IMR-90 (cell line): ENCODE results near the gene AK2. TPM values are rescaled to one million over a fixed set of nuclear protein-coding genes. Genes with fewer than 3 reads are reported as not detected.

ENCODE experiments used
- ATAC-seq: fragments of 200-7000 bp; cut with Tn5 transposase; 2 replicates; pipeline ENCODE4 v1.9.1; 2020; ENCODE audit warnings: low read depth, mild to moderate bottlenecking, moderate library complexity
- BruUV-seq: library from RNA; stranded (reverse); fragments of 400-500 nt; replicated peaks from 2 replicates; lab custom pipeline; 2021; lab: Mats Ljungman, UMichigan
- CTCF ChIA-PET: fragments of 300-600 bp; formaldehyde crosslinking; extraction: SDS; loops from one replicate; lab custom pipeline; 2021; ENCODE audit warnings: antibody characterized with exemption; lab: Yijun Ruan, JAX
- POLR2A ChIA-PET: fragments of 300-600 bp; sonication (Branson Sonifier 250); formaldehyde crosslinking; loops from one replicate; lab custom pipeline; 2022; ENCODE audit warnings: antibody characterized with exemption; ENCODE audit not compliant: unreplicated experiment; lab: Charles Lee
- DNase-seq: peaks from one replicate; pipeline ENCODE4 v3.0.0; 2013
- H2AFZ ChIP-seq: replicated peaks from 2 replicates; pipeline ENCODE3; 2013; ENCODE audit warnings: low read length, mild to moderate bottlenecking; ENCODE audit not compliant: poor library complexity
- H2AK5ac ChIP-seq: 2 replicates; pipeline ENCODE4 v1.6.1; 2013; ENCODE audit warnings: low read depth, low read length, inconsistent platforms
- H2AK9ac ChIP-seq: replicated peaks from 2 replicates; pipeline ENCODE3; 2013; ENCODE audit warnings: mild to moderate bottlenecking, low read depth, low read length, moderate library complexity; ENCODE audit not compliant: poor library complexity
- H2BK120ac ChIP-seq: 2 replicates; pipeline ENCODE4 v1.6.1; 2013; ENCODE audit warnings: low read depth, low read length, inconsistent platforms
- H2BK15ac ChIP-seq: 3 replicates; pipeline ENCODE4 v1.6.1; 2013; ENCODE audit warnings: low read depth, low read length, inconsistent platforms
- H2BK20ac ChIP-seq: 2 replicates; pipeline ENCODE4 v1.6.1; 2013; ENCODE audit warnings: low read depth, mild to moderate bottlenecking, inconsistent platforms, low read length, moderate library complexity
- H2BK5ac ChIP-seq: 2 replicates; pipeline ENCODE4 v1.6.1; 2013; ENCODE audit warnings: mild to moderate bottlenecking, low read depth, low read length, inconsistent platforms; ENCODE audit not compliant: poor library complexity, severe bottlenecking
- H3K14ac ChIP-seq: replicated peaks from 2 replicates; pipeline ENCODE4 v1.6.1; 2013; ENCODE audit warnings: low read depth, low read length, inconsistent platforms
- H3K18ac ChIP-seq: 2 replicates; pipeline ENCODE4 v1.6.1; 2013; ENCODE audit warnings: low read depth, low read length, control low read depth
- H3K23ac ChIP-seq: 2 replicates; pipeline ENCODE4 v1.6.1; 2013; ENCODE audit warnings: low read depth, low read length, inconsistent platforms
- H3K27ac ChIP-seq: 2 replicates; pipeline ENCODE4 v1.5.1; 2013; ENCODE audit warnings: mild to moderate bottlenecking, control low read depth, low read length; ENCODE audit not compliant: insufficient read depth
- H3K27me3 ChIP-seq: 2 replicates; pipeline ENCODE4 v1.6.1; 2013; ENCODE audit warnings: low read length; ENCODE audit not compliant: control insufficient read depth, insufficient read depth
- H3K36me3 ChIP-seq: 2 replicates; pipeline ENCODE4 v1.6.1; 2013; ENCODE audit warnings: low read length, mixed read lengths; ENCODE audit not compliant: control insufficient read depth, insufficient read depth
- H3K4ac ChIP-seq: 2 replicates; pipeline ENCODE4 v1.6.1; 2013; ENCODE audit warnings: low read depth, low read length, inconsistent platforms
- H3K4me1 ChIP-seq: 2 replicates; pipeline ENCODE4 v1.6.1; 2013; ENCODE audit warnings: low read length, mixed read lengths; ENCODE audit not compliant: control insufficient read depth, insufficient read depth
- H3K4me2 ChIP-seq: 2 replicates; pipeline ENCODE4 v1.6.1; 2013; ENCODE audit warnings: low read depth, mild to moderate bottlenecking, control low read depth, low read length, moderate library complexity
- H3K4me3 ChIP-seq: 2 replicates; pipeline ENCODE4 v1.5.1; 2013; ENCODE audit warnings: low read depth, mild to moderate bottlenecking, control low read depth, low read length, moderate library complexity; ENCODE audit not compliant: insufficient read depth
- H3K56ac ChIP-seq: 2 replicates; pipeline ENCODE4 v1.6.1; 2013; ENCODE audit warnings: low read length, inconsistent platforms; ENCODE audit not compliant: insufficient read depth; ENCODE audit errors: extremely low read depth
- H3K79me1 ChIP-seq, 2 experiments: 2 replicates each; pipeline ENCODE4 v1.6.1; 2013; ENCODE audit warnings: low read length in 2 of 2, inconsistent platforms in 1 of 2, low read depth in 1 of 2
- H3K9ac ChIP-seq: 2 replicates; pipeline ENCODE4 v1.6.1; 2013; ENCODE audit warnings: low read depth, low read length, control low read depth
- H3K9me1 ChIP-seq: 2 replicates; pipeline ENCODE4 v1.6.1; 2013; ENCODE audit warnings: low read length, inconsistent platforms; ENCODE audit not compliant: insufficient read depth
- H3K9me3 ChIP-seq: 2 replicates; pipeline ENCODE4 v1.6.1; 2013; ENCODE audit warnings: low read length; ENCODE audit not compliant: control insufficient read depth, insufficient read depth
- H4K20me1 ChIP-seq: 2 replicates; pipeline ENCODE4 v1.6.1; 2013; ENCODE audit warnings: low read length, inconsistent platforms; ENCODE audit not compliant: insufficient read depth
- H4K5ac ChIP-seq: 2 replicates; pipeline ENCODE4 v1.6.1; 2013; ENCODE audit warnings: mild to moderate bottlenecking, low read depth, low read length, control low read depth
- H4K8ac ChIP-seq, 2 experiments: 2 replicates each; pipeline ENCODE4 v1.6.1; 2013; ENCODE audit warnings: low read depth in 2 of 2, low read length in 2 of 2, control low read depth in 1 of 2, inconsistent platforms in 1 of 2
- H4K91ac ChIP-seq: 2 replicates; pipeline ENCODE4 v1.6.1; 2013; ENCODE audit warnings: low read depth, low read length, inconsistent platforms; ENCODE audit not compliant: insufficient read depth
- BHLHE40 ChIP-seq: fragments of 150-350 bp; IDR thresholded peaks from 2 replicates; pipeline ENCODE4 v1.6.1; 2016; ENCODE audit warnings: mild to moderate bottlenecking, low read depth, low read length
- CEBPB ChIP-seq: IDR thresholded peaks from 2 replicates; pipeline ENCODE4 v1.6.1; 2012; ENCODE audit warnings: low read depth, low read length, improper control_type of control experiment
- CHD1 ChIP-seq: IDR thresholded peaks from 2 replicates; pipeline ENCODE4 v1.6.1; 2012; ENCODE audit warnings: low read depth, low read length, improper control_type of control experiment
- ELK1 ChIP-seq: fragments of 150-350 bp; IDR thresholded peaks from 2 replicates; pipeline ENCODE4 v1.6.1; 2016; ENCODE audit warnings: low read depth, mild to moderate bottlenecking, low read length, moderate library complexity, borderline replicate concordance
- FOS ChIP-seq: fragments of 150-350 bp; IDR thresholded peaks from 2 replicates; pipeline ENCODE4 v1.6.1; 2016; ENCODE audit warnings: low read depth, low read length
- MAFK ChIP-seq: IDR thresholded peaks from 2 replicates; pipeline ENCODE4 v1.6.1; 2012; ENCODE audit warnings: low read depth, low read length, improper control_type of control experiment
- MAZ ChIP-seq: IDR thresholded peaks from 2 replicates; pipeline ENCODE4 v1.6.1; 2012; ENCODE audit warnings: low read depth, mild to moderate bottlenecking, low read length, improper control_type of control experiment, moderate library complexity, borderline replicate concordance
- MXI1 ChIP-seq: IDR thresholded peaks from 2 replicates; pipeline ENCODE4 v1.6.1; 2012; ENCODE audit warnings: low read depth, mild to moderate bottlenecking, low read length, moderate library complexity, borderline replicate concordance
- NFE2L2 ChIP-seq: fragments of 150-350 bp; IDR thresholded peaks from 2 replicates; pipeline ENCODE4 v1.6.1; 2016; ENCODE audit warnings: low read depth, mild to moderate bottlenecking, low read length
- POLR2A ChIP-seq: IDR thresholded peaks from 2 replicates; pipeline ENCODE4 v1.6.1; 2012; ENCODE audit warnings: mild to moderate bottlenecking, low read depth, low read length
- RAD21 ChIP-seq: IDR thresholded peaks from 2 replicates; pipeline ENCODE4 v1.6.1; 2012; ENCODE audit warnings: low read length, improper control_type of control experiment
- RCOR1 ChIP-seq: IDR thresholded peaks from 2 replicates; pipeline ENCODE4 v1.6.1; 2012; ENCODE audit warnings: mild to moderate bottlenecking, low read length, improper control_type of control experiment; ENCODE audit not compliant: insufficient replicate concordance
- RFX5 ChIP-seq: IDR thresholded peaks from 2 replicates; pipeline ENCODE4 v1.8.0; 2012; ENCODE audit warnings: low read depth, mild to moderate bottlenecking, low read length, moderate library complexity
- USF2 ChIP-seq: fragments of 150-350 bp; IDR thresholded peaks from 2 replicates; pipeline ENCODE4 v1.6.1; 2017; ENCODE audit warnings: mild to moderate bottlenecking, antibody characterized with exemption, low read length, low read depth
- WGBS, 2 experiments: methylation state at CpG; one replicate each; pipeline versions ENCODE4 v1.1.5 to v1.1.7; 2013; ENCODE audit warnings: missing lambda C conversion rate in 2 of 2; ENCODE audit not compliant: insufficient read length in 1 of 2; ENCODE audit errors: extremely low coverage in 2 of 2; 5-methylcytosine and 5-hydroxymethylcytosine counted together
- dilution Hi-C: fragments of 300-500 bp; cut with HindIII; formaldehyde crosslinking; loops from one replicate; pipeline ENCODE4 v1.14.3; 2018; ENCODE audit warnings: low sequenced_read_pairs; ENCODE audit not compliant: unreplicated experiment
- in situ Hi-C: fragments of 300-500 bp; cut with MboI; formaldehyde crosslinking; loops from 3 replicates; pipeline ENCODE4 v1.14.3; 2019; ENCODE audit warnings: low sequenced_read_pairs, inconsistent platforms, mixed read lengths
- intact Hi-C: fragments of 100-400 bp; cut with micrococcal nuclease; formaldehyde crosslinking; loops from 2 replicates; pipeline ENCODE4 v1.10.0; 2022
- polyA plus RNA-seq, 3 experiments: library from polyadenylated mRNA; depleted of rRNA; stranded (reverse); fragments of >200 nt; gene quantifications; 2 replicates each; pipeline ENCODE4 v1.2.3, GENCODE V29; 2012; ENCODE audit warnings: low replicate concordance in 1 of 3
- total RNA-seq: library from RNA; depleted of rRNA; stranded (reverse); fragments of >200 nt; gene quantifications from 2 replicates; pipeline ENCODE4 v1.2.3, GENCODE V29; 2012

AK2 gene
- total and polyA plus RNA-seq, 2 of the 4 experiments (the other 2 are of a cell fraction): 118 to 203 TPM

GRCh38 chr1:33065301-33065700 lies 28.6 kb upstream of the AK2 start:
- H4K91ac ChIP-seq: no peak overlapping the region
- no peak overlapping the region for H4K5ac ChIP-seq
- no peak for ATAC-seq
- CTCF ChIA-PET: interaction anchor here (0.8 kb wide), 1 partner anchor 124 kb away, joined by 4 read pairs; no protein-coding TSS in a partner anchor
- no peak overlapping the region for H3K18ac ChIP-seq
- no peak overlapping the region for H4K8ac ChIP-seq
- no peaks in the 10 kb centered on the region for H3K36me3 ChIP-seq
- H2BK120ac ChIP-seq: no peak overlapping the region
- H3K9me3 ChIP-seq: peaks cover 28% of the 10 kb centered on the region
- no peak overlapping the region for H3K23ac ChIP-seq
- H3K56ac ChIP-seq: no peak overlapping the region
- intact Hi-C loops: no loop called here
- H2BK20ac ChIP-seq: no peak overlapping the region
- no peaks in the 10 kb centered on the region for H3K9me1 ChIP-seq
- H2AK5ac ChIP-seq: no peak overlapping the region
- H3K14ac ChIP-seq: no peak overlapping the region
- H3K4me2 ChIP-seq: no peak overlapping the region
- dilution Hi-C loops: no loop called here
- WGBS, 2 experiments: 85% methylated on average over 5 of the region's 10 CpGs; no CpG with 5 or more reads in 1 of the 2 experiments
- H2AFZ ChIP-seq: no peak overlapping the region
- no peaks in the 10 kb centered on the region for H3K79me1 ChIP-seq
- H4K20me1 ChIP-seq: no peaks in the 10 kb centered on the region
- in situ Hi-C loops: no loop called here
- no peak for DNase-seq
- H3K9ac ChIP-seq: no peak overlapping the region
- no peak overlapping the region for H2BK5ac ChIP-seq
- POLR2A ChIA-PET: no interaction called here
- TF ChIP-seq CHD1 (no peak), CEBPB (no peak), RAD21 (no peak), USF2 (no peak), MXI1 (no peak), RCOR1 (no peak), MAFK (no peak), POLR2A (no peak), MAZ (no peak), NFE2L2 (no peak), RFX5 (no peak), ELK1 (no peak), BHLHE40 (no peak), FOS (no peak)
- no peak overlapping the region for H2AK9ac ChIP-seq
- no TSS peak for BruUV-seq
- H3K4me1 ChIP-seq: 0 out of 2 replicates have a peak, but pooled peaks cover 1% of the 10 kb centered on the region
- H2BK15ac ChIP-seq: no peak overlapping the region
- peaks cover 8% of the 10 kb centered on the region for H3K27me3 ChIP-seq
- no peak overlapping the region for H3K4me3 ChIP-seq
- no peak overlapping the region for H3K27ac ChIP-seq
- H3K4ac ChIP-seq: no peak overlapping the region
